Activated effector memory CD4-positive, alpha-beta T cell treated with anti-CD3 and anti-CD28 coated beads, Interleukin-2, amount 50 U/mL, for 16 hours (primary cell): Measurements from ENCODE around the gene PHF23.

Experiments
- DNase-seq: peaks from one replicate; pipeline ENCODE4 v3.0.0-alpha.2; 2020

Gene PHF23

GRCh38 chr17:7196651-7197401 is 42.4 kb downstream of the PHF23 start:
- DNase-seq: no peak

DNA sequence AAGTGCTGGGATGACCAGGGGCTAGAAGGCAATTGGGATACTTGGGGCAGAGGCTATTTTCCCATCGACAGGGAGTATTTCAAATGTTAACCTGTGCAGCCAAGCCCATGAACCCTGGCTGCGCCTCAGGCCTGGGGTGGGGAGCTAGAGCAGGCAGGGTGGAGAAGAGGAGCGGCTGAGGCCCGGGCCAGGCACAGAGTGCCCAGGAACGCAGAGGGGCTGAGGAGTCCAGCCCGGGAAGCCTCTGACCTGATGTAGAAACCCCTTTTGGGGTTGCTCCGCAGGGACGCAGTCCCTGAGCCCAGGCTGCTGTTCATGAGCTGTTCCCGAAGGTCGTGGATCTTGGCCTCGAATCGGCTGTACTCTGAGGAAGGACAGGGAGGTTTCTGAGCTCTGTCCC is 43.3 kb downstream of the PHF23 start:
- DNase-seq: no peak

DNA sequence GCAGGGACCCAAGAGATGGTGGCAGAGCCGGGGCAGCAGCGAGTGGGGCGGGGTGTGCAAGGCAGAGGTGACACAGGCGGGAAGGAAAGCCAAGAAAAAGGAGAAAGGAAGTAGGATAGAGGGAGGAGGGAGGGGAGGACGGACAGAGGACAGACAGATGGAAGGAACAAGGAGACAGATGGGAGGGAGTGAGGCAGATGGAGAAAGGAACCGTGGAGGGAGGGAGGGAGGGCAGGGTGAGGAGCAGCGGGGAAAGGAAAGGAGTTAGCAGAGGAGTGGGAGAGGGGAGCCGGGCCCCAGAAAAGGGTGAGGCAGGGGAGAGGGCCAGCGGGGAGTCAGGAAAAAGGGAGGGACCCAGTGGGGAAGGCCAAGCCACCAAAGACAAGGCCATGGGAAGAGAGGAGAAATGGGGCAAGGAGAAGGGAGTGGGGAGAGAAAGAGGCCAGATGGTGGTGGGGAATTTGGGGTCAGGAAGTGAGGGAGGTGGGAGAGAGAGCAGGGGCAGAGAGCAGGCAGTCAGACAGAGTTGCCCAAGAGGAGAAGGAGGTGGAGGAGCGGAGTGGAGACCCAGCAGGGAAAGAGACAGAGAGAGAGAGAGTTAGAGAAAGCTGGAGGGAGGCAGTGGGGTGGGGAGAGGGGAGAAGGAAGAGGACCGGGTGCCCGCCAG is 46.9 kb downstream of the PHF23 start:
- DNase-seq: no peak

- DNase-seq: peak; percentile 66
Observed at GRCh38 chr17:7191571-7192270, 47.5 kb downstream of the PHF23 start.

DNA sequence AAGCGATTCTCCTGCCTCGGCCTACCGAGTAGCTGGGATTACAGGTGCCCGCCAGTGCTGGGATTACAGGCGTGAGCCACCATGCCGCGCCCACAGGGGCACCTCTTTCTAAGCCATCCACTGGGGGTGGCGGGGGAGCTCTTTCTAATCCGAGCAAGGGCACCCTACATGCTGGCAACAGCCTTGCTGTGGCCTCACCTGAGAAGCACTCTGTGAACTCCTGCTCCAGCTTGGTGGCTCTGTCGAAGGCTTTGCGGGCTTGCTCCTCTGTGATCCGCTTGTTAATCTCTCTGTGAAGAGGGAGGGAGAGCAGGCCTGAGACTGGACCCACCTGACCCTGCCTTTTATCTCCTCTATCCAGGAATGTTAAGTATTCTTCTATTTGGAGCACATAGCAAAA is 48.2 kb downstream of the PHF23 start:
- peak; percentile 53 for DNase-seq

GRCh38 chr17:7190276-7190917 is 48.9 kb downstream of the PHF23 start:
- DNase-seq: peak; percentile 41

DNA sequence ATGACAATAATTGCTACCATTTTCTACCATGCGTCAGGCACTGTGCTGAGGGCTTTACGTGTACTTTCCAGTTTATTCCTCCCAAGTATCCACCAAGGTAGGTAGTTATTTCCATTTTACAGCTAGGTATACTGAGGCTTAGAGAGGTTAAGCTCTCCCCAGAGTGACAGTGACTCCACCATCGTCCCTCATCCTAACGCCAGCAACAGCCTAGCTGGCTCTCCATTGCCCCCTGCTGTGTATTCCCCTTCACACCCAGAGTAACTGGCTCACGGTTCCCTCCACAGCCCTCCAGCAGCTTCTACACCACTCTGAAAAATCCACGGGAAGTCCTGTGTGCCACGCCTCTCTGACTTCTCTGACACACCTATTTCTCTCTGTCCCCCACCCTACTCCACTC is 53.0 kb downstream of the PHF23 start:
- peak; percentile 60 for DNase-seq
